Omental fat pad (tissue), 4 donors: ENCODE measurements around the gene ANKHD1. TPM values are rescaled to one million over a fixed set of nuclear protein-coding genes. Genes with fewer than 3 reads are reported as not detected.

Experiments used
- ATAC-seq: fragments of 150-250 bp; one replicate; pipeline ENCODE4 v1.9.1; 2016; ENCODE audit warnings: mild to moderate bottlenecking, moderate library complexity; ENCODE audit not compliant: low FRiP score
- DNase-seq: peaks from one replicate; pipeline ENCODE4 v3.0.0-alpha.2; 2019; ENCODE audit warnings: low spot score
- total RNA-seq, 4 donors: library from RNA; depleted of rRNA; stranded (reverse); fragments of >200 nt; gene quantifications; one replicate each; pipeline ENCODE4 v1.1.0, GENCODE V29; 2016
- TF ChIP-seq, protein P1 (sequence below), 3 donors: fragments of 450-650 bp; IDR thresholded peaks; one replicate each; pipeline ENCODE4 v1.5.1; 2016 to 2017; ENCODE audit warnings: antibody characterized with exemption in 3 of 3, mild to moderate bottlenecking in 3 of 3, moderate library complexity in 2 of 3

ANKHD1 gene
- total RNA-seq, 4 donors from 2014 or later: 80.0 to 149 (median 103) TPM

DNA sequence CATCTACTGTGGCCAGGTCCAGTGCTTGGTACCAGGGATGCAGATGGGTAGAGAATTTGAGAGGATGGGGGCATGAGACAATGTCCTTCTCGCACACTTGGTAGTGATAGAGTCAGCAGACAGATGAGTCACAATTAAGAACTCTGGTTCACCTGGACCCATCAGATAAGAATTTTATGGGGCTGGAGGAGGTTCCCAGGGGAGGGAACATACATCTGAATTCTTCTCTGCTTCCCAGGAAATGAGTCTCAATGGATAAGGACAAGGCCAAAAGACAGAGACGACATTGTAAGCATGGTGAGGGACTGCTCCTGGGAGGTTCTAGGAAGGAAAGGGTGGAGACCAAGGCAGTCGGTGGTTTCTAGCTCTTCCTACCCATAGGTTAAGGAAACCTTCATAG is 36.4 kb upstream of the ANKHD1 start:
- TF ChIP-seq, protein P1, sequence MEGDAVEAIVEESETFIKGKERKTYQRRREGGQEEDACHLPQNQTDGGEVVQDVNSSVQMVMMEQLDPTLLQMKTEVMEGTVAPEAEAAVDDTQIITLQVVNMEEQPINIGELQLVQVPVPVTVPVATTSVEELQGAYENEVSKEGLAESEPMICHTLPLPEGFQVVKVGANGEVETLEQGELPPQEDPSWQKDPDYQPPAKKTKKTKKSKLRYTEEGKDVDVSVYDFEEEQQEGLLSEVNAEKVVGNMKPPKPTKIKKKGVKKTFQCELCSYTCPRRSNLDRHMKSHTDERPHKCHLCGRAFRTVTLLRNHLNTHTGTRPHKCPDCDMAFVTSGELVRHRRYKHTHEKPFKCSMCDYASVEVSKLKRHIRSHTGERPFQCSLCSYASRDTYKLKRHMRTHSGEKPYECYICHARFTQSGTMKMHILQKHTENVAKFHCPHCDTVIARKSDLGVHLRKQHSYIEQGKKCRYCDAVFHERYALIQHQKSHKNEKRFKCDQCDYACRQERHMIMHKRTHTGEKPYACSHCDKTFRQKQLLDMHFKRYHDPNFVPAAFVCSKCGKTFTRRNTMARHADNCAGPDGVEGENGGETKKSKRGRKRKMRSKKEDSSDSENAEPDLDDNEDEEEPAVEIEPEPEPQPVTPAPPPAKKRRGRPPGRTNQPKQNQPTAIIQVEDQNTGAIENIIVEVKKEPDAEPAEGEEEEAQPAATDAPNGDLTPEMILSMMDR (IDR thresholded peaks at IDR 0.05): no peak
- ATAC-seq: no peak
- DNase-seq: no peak

DNA sequence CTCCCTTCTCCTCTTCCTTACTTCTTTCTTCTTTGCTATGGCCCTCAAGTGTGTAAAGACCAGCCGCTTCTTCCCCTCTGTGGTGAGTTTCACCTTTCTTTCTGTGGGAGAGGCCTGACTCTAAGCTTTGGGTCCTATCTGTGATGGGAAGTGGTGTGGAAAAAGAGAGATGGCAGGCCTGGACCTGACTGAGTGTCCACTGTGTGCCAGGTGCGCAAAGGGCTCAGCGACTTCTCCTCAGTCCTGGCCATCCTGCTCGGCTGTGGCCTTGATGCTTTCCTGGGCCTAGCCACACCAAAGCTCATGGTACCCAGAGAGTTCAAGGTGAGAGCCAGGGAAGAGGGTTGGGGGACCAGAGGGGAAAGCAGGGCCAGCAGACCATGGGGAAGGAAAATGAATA is 35.7 kb upstream of the ANKHD1 start:
- no peak for ATAC-seq
- TF ChIP-seq, protein P1 (IDR thresholded peaks at IDR 0.05): no peak
- DNase-seq: no peak

DNA sequence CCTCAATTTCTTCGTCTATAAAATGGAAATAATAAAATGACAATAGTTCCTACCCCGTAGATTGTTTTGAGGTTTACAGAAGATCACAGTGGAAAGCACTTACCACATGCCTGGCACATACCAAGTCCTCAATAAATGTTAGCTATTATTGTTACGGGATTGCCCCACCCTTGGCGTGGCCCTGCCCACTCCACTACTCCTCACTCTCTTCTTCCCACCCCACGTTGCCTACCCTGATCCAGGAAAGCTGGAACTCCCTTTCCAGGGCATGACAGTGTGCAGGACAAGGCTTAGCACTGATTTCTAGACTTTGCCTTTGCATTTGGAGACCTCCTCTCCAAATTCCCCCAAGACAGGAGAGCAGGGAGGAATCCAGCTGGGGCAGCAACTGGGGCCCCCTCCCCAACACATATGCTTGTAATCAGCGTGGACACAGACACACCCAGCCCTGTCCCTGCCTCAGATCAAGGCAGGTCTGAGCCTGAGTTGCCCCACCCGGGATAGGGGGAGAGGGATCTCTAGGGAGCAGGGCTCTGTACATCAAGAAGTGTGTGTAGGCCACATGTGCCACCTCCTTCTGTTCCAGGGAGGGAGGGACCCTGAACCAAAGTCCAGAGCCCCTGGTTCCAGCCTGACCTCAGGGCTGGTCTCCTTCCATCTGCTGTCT is 34.9 kb upstream of the ANKHD1 start:
- ATAC-seq: no peak
- TF ChIP-seq, protein P1 (IDR thresholded peaks at IDR 0.05): no peak
- DNase-seq: no peak

DNA sequence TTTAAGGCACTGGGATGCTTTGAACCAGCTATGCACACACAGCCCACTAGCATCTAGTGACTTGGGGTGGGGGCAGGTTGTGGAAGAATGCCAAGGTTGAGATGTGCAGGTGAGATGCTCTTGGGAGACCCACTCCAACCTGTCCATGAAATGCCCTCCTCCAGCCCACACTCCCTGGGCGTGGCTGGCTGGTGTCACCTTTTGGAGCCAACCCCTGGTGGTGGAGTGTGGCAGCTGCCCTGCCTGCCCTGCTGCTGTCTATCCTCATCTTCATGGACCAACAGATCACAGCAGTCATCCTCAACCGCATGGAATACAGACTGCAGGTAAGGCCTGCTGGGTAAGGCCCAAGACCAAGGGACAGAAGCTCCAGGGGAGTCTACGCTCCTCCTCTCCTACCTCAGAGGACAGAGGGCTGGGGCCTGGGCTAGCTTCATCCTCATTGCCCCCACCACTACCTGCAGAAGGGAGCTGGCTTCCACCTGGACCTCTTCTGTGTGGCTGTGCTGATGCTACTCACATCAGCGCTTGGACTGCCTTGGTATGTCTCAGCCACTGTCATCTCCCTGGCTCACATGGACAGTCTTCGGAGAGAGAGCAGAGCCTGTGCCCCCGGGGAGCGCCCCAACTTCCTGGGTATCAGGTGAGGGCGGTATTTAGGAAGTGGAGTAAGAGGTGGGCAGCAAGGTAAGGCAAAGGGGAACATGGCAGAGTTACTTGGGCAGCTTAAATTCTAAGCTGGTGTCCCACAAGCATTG is 34.2 kb upstream of the ANKHD1 start:
- TF ChIP-seq, protein P1 (IDR thresholded peaks at IDR 0.05): no peak
- DNase-seq (no peak), ATAC-seq (no peak)

DNA sequence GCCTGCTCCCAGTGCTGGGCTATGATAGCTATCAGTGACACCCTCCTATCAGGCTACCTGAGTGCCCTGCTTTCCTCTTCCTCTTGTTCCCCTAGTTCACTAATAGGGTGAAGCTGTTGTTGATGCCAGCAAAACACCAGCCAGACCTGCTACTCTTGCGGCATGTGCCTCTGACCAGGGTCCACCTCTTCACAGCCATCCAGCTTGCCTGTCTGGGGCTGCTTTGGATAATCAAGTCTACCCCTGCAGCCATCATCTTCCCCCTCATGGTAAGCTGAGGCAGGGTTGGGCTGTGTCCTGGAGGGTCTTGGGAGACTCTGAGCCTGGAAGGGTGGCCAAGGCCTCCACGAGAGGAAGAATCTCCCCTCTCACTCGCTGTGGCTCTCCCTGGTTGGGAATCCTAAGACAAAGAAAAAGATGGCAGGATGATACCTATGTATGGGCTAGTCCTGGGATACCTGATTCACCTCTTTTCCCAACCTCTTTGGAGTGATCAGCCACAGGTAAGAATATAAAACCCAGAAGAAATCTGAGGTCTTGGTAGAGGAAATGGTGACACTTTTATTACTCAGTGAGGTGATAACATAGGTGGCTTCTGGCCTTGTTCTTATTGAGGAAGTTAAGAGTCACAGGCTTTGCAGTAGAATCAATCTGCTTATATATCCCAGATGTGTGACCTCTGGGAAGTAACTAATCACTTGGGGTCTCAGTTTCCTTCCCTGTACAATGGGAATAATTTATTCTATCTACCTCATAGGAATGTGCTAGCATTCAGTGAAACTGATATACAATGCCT is 30.1 kb upstream of the ANKHD1 start:
- DNase-seq (no peak), ATAC-seq (no peak)
- TF ChIP-seq, protein P1 (IDR thresholded peaks at IDR 0.05): no peak

DNA sequence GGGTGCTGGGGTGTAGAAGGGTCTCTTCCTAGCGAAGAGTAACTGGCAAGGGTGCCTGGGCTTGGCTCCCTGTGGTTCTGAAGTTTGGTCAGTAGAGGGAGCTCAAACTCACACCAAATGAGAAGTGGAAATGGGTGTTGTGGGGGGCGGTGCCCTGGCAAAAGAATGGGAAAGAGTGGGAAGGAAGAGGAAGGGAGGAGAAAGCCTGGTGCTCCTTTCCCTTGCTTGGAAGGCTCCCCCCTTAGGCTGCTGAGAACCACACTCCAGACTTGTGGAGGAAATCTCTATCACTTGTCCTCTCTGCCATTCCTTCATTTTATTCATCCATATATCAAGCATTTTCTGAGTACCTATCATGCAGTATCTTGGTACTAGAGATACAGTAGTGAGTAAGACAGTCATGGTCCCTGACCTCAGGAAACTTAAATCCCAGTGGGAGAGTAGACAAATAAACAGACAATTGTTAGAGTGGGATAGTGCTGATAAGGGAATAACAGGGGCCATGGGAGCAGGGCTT is 28.6 kb upstream of the ANKHD1 start:
- TF ChIP-seq, protein P1 (IDR thresholded peaks at IDR 0.05): peak in 1 of 3 donors; percentile 34
- DNase-seq: no peak
- ATAC-seq: peak; percentile 48
